Effector CD4-positive, alpha-beta T cell (primary cell): ENCODE measurements around the gene SLC30A2.

ENCODE experiments used
- DNase-seq: peaks from one replicate; pipeline ENCODE4 v3.0.0-alpha.2; 2020

Gene SLC30A2

GRCh38 chr1:26069941-26070295, 24.0 kb upstream of the SLC30A2 start:
- DNase-seq = no peak

- no peak for DNase-seq
These were observed 21.6 kb upstream of the SLC30A2 start, which contains the start of gene TRIM63 for GRCh38 chr1:26067432-26067911. TSS of gene TRIM63 (minus strand) at chr1:26067630. CDS start at chr1:26067494, 136 bp downstream.

- no peak for DNase-seq
These were observed 20.9 kb upstream of the SLC30A2 start for GRCh38 chr1:26066857-26067256.

- no peak for DNase-seq
These were observed 20.2 kb upstream of the SLC30A2 start for GRCh38 chr1:26066160-26066559.

- no peak for DNase-seq
These were observed 18.6 kb upstream of the SLC30A2 start for GRCh38 chr1:26064553-26064952.

- DNase-seq = no peak
These were observed 15.1 kb upstream of the SLC30A2 start for GRCh38 chr1:26060832-26061574.

- no peak for DNase-seq
These were observed 14.0 kb upstream of the SLC30A2 start for GRCh38 chr1:26059906-26060305.

GRCh38 chr1:26058052-26058595, 12.2 kb upstream of the SLC30A2 start:
- no peak for DNase-seq

GRCh38 chr1:26057189-26057588, 11.3 kb upstream of the SLC30A2 start:
- DNase-seq = no peak

GRCh38 chr1:26055041-26055440, 9.1 kb upstream of the SLC30A2 start:
- no peak for DNase-seq

GRCh38 chr1:26053718-26054560, 8.0 kb upstream of the SLC30A2 start:
- no peak for DNase-seq

GRCh38 chr1:26050248-26050640, 4.3 kb upstream of the SLC30A2 start:
- DNase-seq = no peak

GRCh38 chr1:26049531-26050247, 3.8 kb upstream of the SLC30A2 start:
- no peak for DNase-seq

GRCh38 chr1:26047278-26047874, 1.5 kb upstream of the SLC30A2 start:
- no peak for DNase-seq

GRCh38 chr1:26046246-26047095, 553 bp upstream of the SLC30A2 start:
- DNase-seq = no peak

- DNase-seq = no peak
These were observed 772 bp downstream of the SLC30A2 start for GRCh38 chr1:26044971-26045721.

GRCh38 chr1:26044414-26044813, 1.5 kb downstream of the SLC30A2 start:
- no peak for DNase-seq

GRCh38 chr1:26043765-26044164, 2.2 kb downstream of the SLC30A2 start:
- no peak for DNase-seq

GRCh38 chr1:26041978-26042377, 3.9 kb downstream of the SLC30A2 start:
- DNase-seq = no peak

- DNase-seq = no peak
These were observed 4.5 kb downstream of the SLC30A2 start for GRCh38 chr1:26041401-26041800.

- DNase-seq = no peak
These were observed 7.0 kb downstream of the SLC30A2 start for GRCh38 chr1:26038904-26039303.
